A204.1 (cell line): ENCODE results near the gene ZFYVE9.
"Not testable (repeated sequence)": the region's sequence is repeated elsewhere in the genome, so short reads cannot be mapped to it uniquely, and the experiment has no call there.

ENCODE experiments used
- FAIRE-seq: peaks from 2 replicates; lab custom pipeline; 2012; peaks lifted over from hg19 to GRCh38; lab: Jason Lieb, UNC

ZFYVE9 gene

DNA sequence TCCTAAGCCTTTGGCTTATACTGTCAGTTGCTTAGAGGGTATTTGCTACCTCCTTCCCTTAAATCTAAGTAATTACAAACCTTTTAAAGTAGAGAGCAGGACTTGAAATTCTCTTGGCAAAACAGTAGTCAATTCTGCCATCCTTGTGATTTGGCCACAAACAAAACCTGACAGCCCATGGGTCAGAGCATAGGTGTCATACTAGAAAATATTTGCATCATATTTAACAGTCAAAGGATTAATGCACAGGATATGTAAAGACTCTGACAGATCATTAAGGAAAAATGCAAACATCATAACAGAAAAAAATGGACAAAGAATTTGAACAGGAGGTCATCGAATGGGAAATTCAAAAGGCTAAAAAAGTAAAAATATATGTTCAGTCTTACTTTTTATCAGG lies 50.5 kb downstream of the ZFYVE9 start:
- FAIRE-seq, result no peak

- no peak for FAIRE-seq
Measured at GRCh38 chr1:52193985-52194384, 52.1 kb downstream of the ZFYVE9 start.

DNA sequence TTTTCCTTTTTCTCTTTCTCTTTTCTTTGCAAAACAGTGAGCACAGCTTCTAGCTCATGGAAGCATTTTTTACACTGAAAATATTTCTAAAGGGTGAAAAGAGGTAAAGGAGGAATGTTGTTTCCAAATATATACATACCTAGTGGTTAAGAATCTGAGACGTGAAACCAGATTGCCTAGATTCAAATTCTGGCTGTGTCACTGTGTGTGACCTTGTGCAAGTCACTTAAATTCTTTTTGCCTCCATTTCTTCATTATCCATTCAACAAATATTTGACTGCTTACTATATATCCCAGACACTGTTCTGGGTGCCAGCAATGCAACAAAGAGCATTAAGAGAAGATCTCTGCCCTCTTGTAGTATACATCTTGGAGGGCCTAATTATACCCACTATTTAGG lies 53.3 kb downstream of the ZFYVE9 start:
- FAIRE-seq, result no peak

DNA sequence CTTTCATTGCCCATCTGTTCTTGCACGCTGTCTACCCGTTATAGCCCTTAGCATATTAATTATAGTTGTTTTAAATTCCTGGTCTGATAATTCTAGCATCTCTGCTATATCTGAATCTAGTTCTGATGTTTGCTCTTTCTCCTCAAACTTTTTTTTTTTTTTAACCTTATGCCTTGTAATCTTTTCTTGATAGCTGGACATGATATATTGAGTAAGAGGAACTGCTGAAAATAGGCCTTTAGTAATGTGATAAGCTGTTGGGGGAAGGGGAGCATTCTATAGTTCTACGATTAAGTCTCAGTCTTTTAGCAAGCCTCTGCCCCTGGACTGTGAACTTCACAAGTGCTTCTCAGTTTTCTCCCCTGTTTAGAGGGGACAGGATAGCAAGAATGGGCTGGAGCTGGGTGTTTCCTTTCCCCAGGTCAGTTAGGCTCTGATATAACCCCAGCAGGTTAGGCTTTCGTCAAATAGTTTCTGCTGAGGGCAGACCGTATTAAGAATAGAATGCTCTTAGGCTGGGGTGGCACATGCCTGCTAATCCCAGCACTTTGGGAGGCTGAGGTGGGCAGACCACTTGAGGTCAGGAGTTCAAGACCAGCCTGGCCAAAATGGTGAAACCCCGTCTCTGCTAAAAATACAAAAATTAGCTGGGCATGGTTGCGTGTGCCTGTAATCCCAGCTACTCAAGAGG lies 62.2 kb downstream of the ZFYVE9 start:
- no peak for FAIRE-seq

- no peak for FAIRE-seq
Measured at GRCh38 chr1:52204696-52205095, 62.8 kb downstream of the ZFYVE9 start.

DNA sequence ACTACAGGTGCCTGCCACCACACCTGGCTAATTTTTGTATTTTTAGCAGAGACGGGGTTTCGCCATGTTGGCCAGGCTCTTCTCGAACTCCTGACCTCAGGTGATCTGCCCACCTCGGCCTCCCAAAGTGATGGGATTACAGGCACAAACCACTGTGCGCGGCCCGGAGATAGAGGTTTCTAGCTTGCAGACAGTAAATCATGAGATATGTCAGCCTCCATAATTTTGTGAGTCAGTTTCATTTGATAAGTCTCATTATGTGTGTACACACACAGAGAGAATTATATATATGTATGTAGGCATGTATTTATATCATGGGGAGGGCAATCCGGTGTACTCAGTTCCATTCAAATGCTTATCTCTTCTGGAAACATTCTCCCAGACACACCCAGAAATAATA lies 64.8 kb downstream of the ZFYVE9 start:
- not testable (repeated sequence) for FAIRE-seq

DNA sequence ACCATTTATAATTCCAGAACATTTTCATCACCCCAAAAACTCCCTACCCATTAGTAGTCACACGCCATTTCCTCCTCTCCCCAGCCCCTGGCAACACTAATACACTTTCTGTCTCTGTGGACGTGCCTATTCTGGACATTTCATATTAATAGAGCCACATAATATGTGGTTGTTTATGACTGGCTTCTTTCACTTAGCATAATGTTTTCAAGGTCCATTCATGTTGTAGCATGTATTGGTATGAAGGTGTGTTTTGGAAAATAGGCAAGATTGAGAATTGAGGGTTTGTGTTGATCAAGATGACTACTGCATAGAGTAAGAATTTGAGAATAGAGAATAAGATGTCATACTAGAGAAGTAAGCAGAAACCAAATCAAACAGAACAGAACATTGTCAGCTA lies 67.5 kb downstream of the ZFYVE9 start:
- FAIRE-seq, result no peak

- FAIRE-seq, result no peak
Measured at GRCh38 chr1:52210044-52210443, 68.2 kb downstream of the ZFYVE9 start.

GRCh38 chr1:52216907-52217458 lies 75.1 kb downstream of the ZFYVE9 start:
- no peak for FAIRE-seq

DNA sequence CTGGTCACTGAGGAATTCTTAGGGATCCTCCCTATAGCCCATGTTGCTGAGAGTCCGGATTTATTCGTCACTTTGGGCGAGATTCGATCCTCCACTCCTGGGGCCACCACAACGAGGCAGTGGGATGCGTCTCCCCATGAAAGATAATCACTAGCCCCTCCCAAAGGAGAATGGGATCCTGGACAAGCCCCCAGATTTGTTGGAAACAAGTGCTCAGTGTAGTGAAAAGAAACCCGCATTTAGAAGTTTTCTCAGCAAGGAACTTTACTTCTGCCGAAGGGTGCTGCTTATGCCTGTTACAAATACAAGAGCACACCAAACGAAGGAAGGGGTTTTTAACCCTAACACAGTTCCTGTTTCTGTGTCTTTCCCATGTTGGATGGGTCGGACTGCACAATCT lies 83.3 kb downstream of the ZFYVE9 start:
- no peak for FAIRE-seq

GRCh38 chr1:52229494-52229893 lies 87.6 kb downstream of the ZFYVE9 start:
- FAIRE-seq, result no peak

- no peak for FAIRE-seq
Measured at GRCh38 chr1:52233463-52233862, 91.6 kb downstream of the ZFYVE9 start.

DNA sequence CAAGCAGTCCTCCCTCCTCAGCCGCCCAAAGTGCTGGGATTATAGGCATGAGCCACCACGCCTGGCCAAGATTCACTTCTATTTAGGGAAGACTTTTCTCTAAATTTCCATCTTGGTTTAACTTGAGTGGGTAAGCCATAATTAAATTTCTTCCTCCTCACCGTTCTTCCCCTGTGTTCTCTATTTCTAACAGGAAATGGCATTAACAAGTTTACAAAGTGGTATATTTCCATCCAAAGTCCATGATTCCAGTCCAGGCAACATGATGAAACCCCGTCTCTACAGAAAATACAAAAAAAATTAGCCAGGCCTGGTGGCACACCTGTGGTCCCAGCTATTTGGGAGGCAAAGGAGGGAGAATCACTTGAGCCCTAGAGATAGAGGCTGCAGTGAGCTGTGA lies 92.1 kb downstream of the ZFYVE9 start:
- FAIRE-seq, result no peak

DNA sequence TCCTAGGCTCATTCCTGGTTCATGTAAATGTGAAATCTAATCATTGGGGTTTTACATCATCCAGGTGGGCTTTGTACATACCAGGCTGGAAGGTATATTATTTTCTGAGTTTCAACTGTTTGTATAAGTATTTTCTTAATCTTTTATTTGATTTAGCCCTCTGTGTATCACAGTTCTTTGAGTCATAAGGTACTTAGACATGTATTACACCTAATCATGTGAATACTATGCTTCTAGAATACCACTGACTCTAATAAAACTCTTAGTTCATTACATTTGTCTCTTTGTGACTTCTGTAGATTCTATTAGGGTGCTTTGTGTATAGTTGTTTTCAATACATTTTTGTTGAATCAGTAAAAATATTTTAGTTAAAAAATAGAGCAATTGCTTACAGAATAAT lies 92.8 kb downstream of the ZFYVE9 start:
- no peak for FAIRE-seq

- FAIRE-seq, result no peak
Measured at GRCh38 chr1:52235646-52236045, 93.8 kb downstream of the ZFYVE9 start.

DNA sequence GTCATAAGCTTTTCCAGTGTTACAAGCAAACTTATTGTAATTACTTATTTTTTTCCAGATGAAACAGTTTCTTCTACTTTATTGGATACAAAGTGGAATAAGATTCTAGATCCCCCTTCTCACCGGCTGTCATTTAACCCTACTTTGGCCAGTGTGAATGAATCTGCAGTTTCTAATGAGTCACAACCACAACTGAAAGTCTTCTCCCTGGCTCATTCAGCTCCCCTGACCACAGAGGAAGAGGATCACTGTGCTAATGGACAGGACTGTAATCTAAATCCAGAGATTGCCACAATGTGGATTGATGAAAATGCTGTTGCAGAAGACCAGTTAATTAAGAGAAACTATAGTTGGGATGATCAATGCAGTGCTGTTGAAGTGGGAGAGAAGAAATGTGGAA lies 95.5 kb downstream of the ZFYVE9 start:
- FAIRE-seq, result no peak

DNA sequence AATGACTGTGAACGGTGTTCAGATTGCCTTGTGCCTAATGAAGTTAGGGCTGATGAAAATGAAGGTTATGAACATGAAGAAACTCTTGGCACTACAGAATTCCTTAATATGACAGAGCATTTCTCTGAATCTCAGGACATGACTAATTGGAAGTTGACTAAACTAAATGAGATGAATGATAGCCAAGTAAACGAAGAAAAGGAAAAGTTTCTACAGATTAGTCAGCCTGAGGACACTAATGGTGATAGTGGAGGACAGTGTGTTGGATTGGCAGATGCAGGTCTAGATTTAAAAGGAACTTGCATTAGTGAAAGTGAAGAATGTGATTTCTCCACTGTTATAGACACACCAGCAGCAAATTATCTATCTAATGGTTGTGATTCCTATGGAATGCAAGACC lies 96.6 kb downstream of the ZFYVE9 start:
- FAIRE-seq, result no peak

DNA sequence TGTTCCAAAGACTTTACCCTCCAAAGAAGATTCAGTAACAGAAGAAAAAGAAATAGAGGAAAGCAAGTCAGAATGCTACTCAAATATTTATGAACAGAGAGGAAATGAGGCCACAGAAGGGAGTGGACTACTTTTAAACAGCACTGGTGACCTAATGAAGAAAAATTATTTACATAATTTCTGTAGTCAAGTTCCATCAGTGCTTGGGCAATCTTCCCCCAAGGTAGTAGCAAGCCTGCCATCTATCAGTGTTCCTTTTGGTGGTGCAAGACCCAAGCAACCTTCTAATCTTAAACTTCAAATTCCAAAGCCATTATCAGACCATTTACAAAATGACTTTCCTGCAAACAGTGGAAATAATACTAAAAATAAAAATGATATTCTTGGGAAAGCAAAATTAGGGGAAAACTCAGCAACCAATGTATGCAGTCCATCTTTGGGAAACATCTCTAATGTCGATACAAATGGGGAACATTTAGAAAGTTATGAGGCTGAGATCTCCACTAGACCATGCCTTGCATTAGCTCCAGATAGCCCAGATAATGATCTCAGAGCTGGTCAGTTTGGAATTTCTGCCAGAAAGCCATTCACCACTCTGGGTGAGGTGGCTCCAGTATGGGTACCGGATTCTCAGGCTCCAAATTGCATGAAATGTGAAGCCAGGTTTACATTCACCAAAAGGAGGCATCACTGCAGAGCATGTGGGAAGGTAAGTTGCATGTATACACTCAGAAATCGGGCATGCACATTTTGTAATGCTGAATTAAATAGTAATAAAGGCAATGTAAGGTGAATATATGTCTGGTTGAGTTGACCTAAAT lies 97.2 kb downstream of the ZFYVE9 start:
- no peak for FAIRE-seq

DNA sequence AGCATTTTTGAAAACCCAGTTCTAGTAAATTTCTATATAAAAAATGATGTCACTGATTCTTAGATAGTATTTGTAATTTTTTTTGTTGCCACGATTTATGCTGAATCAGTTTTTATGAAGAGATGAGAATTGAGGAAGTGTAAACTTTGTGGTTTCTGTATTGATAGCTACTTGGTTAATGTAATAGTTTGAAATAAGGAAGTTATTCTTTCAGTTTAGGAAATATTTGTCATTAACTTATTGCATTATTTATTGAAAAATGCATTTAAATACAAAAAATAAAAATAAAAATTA lies 97.8 kb downstream of the ZFYVE9 start:
- FAIRE-seq, result peak; percentile 56

- FAIRE-seq, result no peak
Measured at GRCh38 chr1:52240592-52241210, 98.8 kb downstream of the ZFYVE9 start.

- FAIRE-seq, result no peak
Measured at GRCh38 chr1:52243221-52243987, 101.5 kb downstream of the ZFYVE9 start.

DNA sequence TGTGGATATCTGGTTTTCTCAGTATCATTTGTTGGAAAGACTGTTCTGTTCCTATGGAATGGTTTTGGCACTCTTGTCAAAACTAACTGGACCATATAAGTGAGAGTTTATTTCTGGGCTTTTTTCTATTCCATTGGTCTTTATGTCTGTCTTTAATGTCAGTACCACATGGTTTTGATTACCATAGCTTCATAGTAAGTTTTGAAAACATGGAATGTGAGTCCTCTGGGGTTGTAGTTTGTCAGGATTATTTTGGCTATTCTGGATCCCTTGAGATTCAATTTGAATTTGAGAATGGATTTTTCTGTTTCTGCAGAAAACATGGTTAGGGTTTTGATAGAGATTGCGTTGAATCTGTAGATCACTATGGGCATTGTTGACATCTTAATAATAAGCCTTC lies 107.9 kb downstream of the ZFYVE9 start:
- FAIRE-seq, result no peak

GRCh38 chr1:52253421-52253820 lies 111.5 kb downstream of the ZFYVE9 start:
- no peak for FAIRE-seq
